Activated T-cell treated with anti-CD3 and anti-CD28 coated beads, Interleukin-2, amount 50 U/mL, for 24 hours (primary cell): ENCODE measurements around the gene RBM47.
"Not testable (repeated sequence)": the region's sequence is repeated elsewhere in the genome, so short reads cannot be mapped to it uniquely, and the experiment has no call there.

Experiments
- DNase-seq: peaks from one replicate; pipeline ENCODE4 v3.0.0-alpha.2; 2020
- H3K27ac Mint-ChIP-seq: 2 replicates; pipeline ENCODE4 v1.8.0; 2020; ENCODE audit warnings: mild to moderate bottlenecking, mixed read lengths
- H3K27me3 Mint-ChIP-seq: 2 replicates; pipeline ENCODE4 v1.8.0; 2020; ENCODE audit warnings: mixed read lengths
- H3K36me3 Mint-ChIP-seq: 2 replicates; pipeline ENCODE4 v1.8.0; 2020; ENCODE audit warnings: low read depth, mixed read lengths
- H3K4me1 Mint-ChIP-seq: 2 replicates; pipeline ENCODE4 v1.8.0; 2020; ENCODE audit warnings: low read depth, mixed read lengths
- H3K4me3 Mint-ChIP-seq: 2 replicates; pipeline ENCODE4 v1.8.0; 2020; ENCODE audit warnings: mild to moderate bottlenecking, moderate library complexity, mixed read lengths
- H3K9me3 Mint-ChIP-seq: 2 replicates; pipeline ENCODE4 v1.8.0; 2020; ENCODE audit warnings: mixed read lengths

Gene RBM47

GRCh38 chr4:40525752-40526598 lies 103.7 kb downstream of the RBM47 start:
- Mint-ChIP-seq H3K4me3 (no peak overlapping the region), H3K36me3 (no peaks in the 10 kb centered on the region), H3K9me3 (no peaks in the 10 kb centered on the region), H3K27me3 (no peaks in the 10 kb centered on the region), H3K27ac (no peak overlapping the region), H3K4me1 (peaks cover under 1% of the 10 kb centered on the region)
- DNase-seq, result no peak

GRCh38 chr4:40524366-40525041 lies 105.2 kb downstream of the RBM47 start:
- no peak overlapping the region for H3K27ac Mint-ChIP-seq
- H3K9me3 Mint-ChIP-seq, result no peaks in the 10 kb centered on the region
- no peak overlapping the region for H3K4me3 Mint-ChIP-seq
- no peaks in the 10 kb centered on the region for H3K27me3 Mint-ChIP-seq
- H3K4me1 Mint-ChIP-seq, result no peaks in the 10 kb centered on the region
- H3K36me3 Mint-ChIP-seq, result no peaks in the 10 kb centered on the region
- no peak for DNase-seq

- Mint-ChIP-seq H3K27me3 (no peaks in the 10 kb centered on the region), H3K36me3 (no peaks in the 10 kb centered on the region), H3K9me3 (no peaks in the 10 kb centered on the region), H3K27ac (no peak overlapping the region), H3K4me1 (no peaks in the 10 kb centered on the region), H3K4me3 (no peak overlapping the region)
- DNase-seq, result no peak
These were observed 106.1 kb downstream of the RBM47 start for GRCh38 chr4:40523581-40523980.

GRCh38 chr4:40521957-40522356 lies 107.7 kb downstream of the RBM47 start:
- H3K4me1 Mint-ChIP-seq, result no peaks in the 10 kb centered on the region
- no peaks in the 10 kb centered on the region for H3K27me3 Mint-ChIP-seq
- no peak for DNase-seq
- no peak overlapping the region for H3K4me3 Mint-ChIP-seq
- no peaks in the 10 kb centered on the region for H3K9me3 Mint-ChIP-seq
- H3K36me3 Mint-ChIP-seq, result no peaks in the 10 kb centered on the region
- no peak overlapping the region for H3K27ac Mint-ChIP-seq

- Mint-ChIP-seq H3K27me3 (no peaks in the 10 kb centered on the region), H3K4me3 (no peak overlapping the region), H3K4me1 (peaks cover 5% of the 10 kb centered on the region), H3K36me3 (no peaks in the 10 kb centered on the region), H3K9me3 (no peaks in the 10 kb centered on the region), H3K27ac (no peak overlapping the region)
- no peak for DNase-seq
These were observed 109.1 kb downstream of the RBM47 start for GRCh38 chr4:40520533-40520932.

GRCh38 chr4:40517081-40517480 lies 112.6 kb downstream of the RBM47 start:
- DNase-seq, H3K27ac Mint-ChIP-seq, H3K36me3 Mint-ChIP-seq, H3K4me3 Mint-ChIP-seq, H3K27me3 Mint-ChIP-seq, H3K9me3 Mint-ChIP-seq: not testable (repeated sequence)
- H3K4me1 Mint-ChIP-seq, result peaks cover 20% of the 10 kb centered on the region

- H3K36me3 Mint-ChIP-seq, result no peaks in the 10 kb centered on the region
- no peak overlapping the region for H3K27ac Mint-ChIP-seq
- no peaks in the 10 kb centered on the region for H3K27me3 Mint-ChIP-seq
- DNase-seq, result no peak
- H3K4me3 Mint-ChIP-seq, result no peak overlapping the region
- H3K9me3 Mint-ChIP-seq, result no peaks in the 10 kb centered on the region
- H3K4me1 Mint-ChIP-seq, result peaks cover 20% of the 10 kb centered on the region
These were observed 113.0 kb downstream of the RBM47 start for GRCh38 chr4:40516651-40517050.

GRCh38 chr4:40515398-40516293 lies 114.0 kb downstream of the RBM47 start:
- no peaks in the 10 kb centered on the region for H3K9me3 Mint-ChIP-seq
- H3K27ac Mint-ChIP-seq, result peak overlapping the region; percentile 59
- peaks cover 20% of the 10 kb centered on the region for H3K4me1 Mint-ChIP-seq
- DNase-seq, result no peak
- no peaks in the 10 kb centered on the region for H3K36me3 Mint-ChIP-seq
- H3K4me3 Mint-ChIP-seq, result peak overlapping the region; percentile 1
- no peaks in the 10 kb centered on the region for H3K27me3 Mint-ChIP-seq

GRCh38 chr4:40515037-40515397 lies 114.6 kb downstream of the RBM47 start:
- Mint-ChIP-seq H3K4me3 (no peak overlapping the region), H3K9me3 (no peaks in the 10 kb centered on the region), H3K27ac (no peak overlapping the region), H3K36me3 (no peaks in the 10 kb centered on the region), H3K27me3 (no peaks in the 10 kb centered on the region), H3K4me1 (peaks cover 20% of the 10 kb centered on the region)
- DNase-seq, result no peak

GRCh38 chr4:40514497-40514951 lies 115.1 kb downstream of the RBM47 start:
- Mint-ChIP-seq H3K27me3 (no peaks in the 10 kb centered on the region), H3K9me3 (no peaks in the 10 kb centered on the region), H3K36me3 (no peaks in the 10 kb centered on the region), H3K4me3 (no peak overlapping the region), H3K4me1 (peaks cover 20% of the 10 kb centered on the region), H3K27ac (no peak overlapping the region)
- DNase-seq, result no peak

- Mint-ChIP-seq H3K4me1 (peaks cover 20% of the 10 kb centered on the region), H3K9me3 (no peaks in the 10 kb centered on the region), H3K36me3 (no peaks in the 10 kb centered on the region), H3K27ac (no peak overlapping the region), H3K27me3 (no peaks in the 10 kb centered on the region), H3K4me3 (no peak overlapping the region)
- DNase-seq, result no peak
These were observed 118.5 kb downstream of the RBM47 start for GRCh38 chr4:40511036-40511614.

GRCh38 chr4:40507977-40508376 lies 121.7 kb downstream of the RBM47 start:
- Mint-ChIP-seq H3K27ac (no peak overlapping the region), H3K4me3 (no peak overlapping the region), H3K9me3 (no peaks in the 10 kb centered on the region), H3K4me1 (peaks cover 10% of the 10 kb centered on the region), H3K27me3 (no peaks in the 10 kb centered on the region), H3K36me3 (no peaks in the 10 kb centered on the region)
- no peak for DNase-seq

- Mint-ChIP-seq H3K36me3 (no peaks in the 10 kb centered on the region), H3K4me1 (peaks cover 20% of the 10 kb centered on the region), H3K4me3 (no peak overlapping the region), H3K27me3 (no peaks in the 10 kb centered on the region), H3K9me3 (no peaks in the 10 kb centered on the region), H3K27ac (no peak overlapping the region)
- DNase-seq, result no peak
These were observed 123.2 kb downstream of the RBM47 start for GRCh38 chr4:40506492-40506891.

- Mint-ChIP-seq H3K27me3 (no peaks in the 10 kb centered on the region), H3K36me3 (no peaks in the 10 kb centered on the region), H3K4me3 (no peak overlapping the region), H3K27ac (no peak overlapping the region), H3K9me3 (no peaks in the 10 kb centered on the region), H3K4me1 (peaks cover 20% of the 10 kb centered on the region)
- DNase-seq, result no peak
These were observed 123.6 kb downstream of the RBM47 start for GRCh38 chr4:40506066-40506465.
